Measurements from ENCODE around the gene SPR. TPM values are rescaled to one million over a fixed set of nuclear protein-coding genes. Genes with fewer than 3 reads are reported as not detected.

Gene SPR
- 10 to 100 TPM; 24.3 to 54.3 (median 42.8) TPM for total RNA-seq

GRCh38 chr2:72887032-72887739 lies at the start of gene SPR:
Gene SPR (plus strand): TSS chr2:72887408. CDS start chr2:72887433, 25 bp downstream.
- DNase-seq (ENCODE audit: low spot score) (peak; percentile 57), ATAC-seq (ENCODE audit: low FRiP score) (peak; percentile 85)
- no peak for TF ChIP-seq CTCF (IDR thresholded peaks at IDR 0.05)

GRCh38 chr2:72840066-72840465 lies 47.1 kb upstream of the SPR start:
- no peak for TF ChIP-seq CTCF (IDR thresholded peaks at IDR 0.05)
- DNase-seq (ENCODE audit: low spot score): no peak
- ATAC-seq (ENCODE audit: low FRiP score): no peak

GRCh38 chr2:72841462-72842125 lies 45.6 kb upstream of the SPR start:
- DNase-seq (ENCODE audit: low spot score): no peak
- no peak for TF ChIP-seq CTCF (IDR thresholded peaks at IDR 0.05)
- no peak for ATAC-seq (ENCODE audit: low FRiP score)

GRCh38 chr2:72843301-72843700 lies 43.9 kb upstream of the SPR start:
- DNase-seq (ENCODE audit: low spot score) (no peak), ATAC-seq (ENCODE audit: low FRiP score) (no peak)
- no peak for TF ChIP-seq CTCF (IDR thresholded peaks at IDR 0.05)

GRCh38 chr2:72846171-72847095 lies 40.8 kb upstream of the SPR start:
- no peak for DNase-seq (ENCODE audit: low spot score)
- ATAC-seq (ENCODE audit: low FRiP score): no peak
- TF ChIP-seq CTCF (IDR thresholded peaks at IDR 0.05): no peak

GRCh38 chr2:72847534-72848315 lies 39.5 kb upstream of the SPR start:
- no peak for ATAC-seq (ENCODE audit: low FRiP score)
- no peak for DNase-seq (ENCODE audit: low spot score)
- TF ChIP-seq CTCF (IDR thresholded peaks at IDR 0.05): no peak

Measured in omental fat pad (tissue), 4 donors.